Measurements from ENCODE around the gene MRE11.

The MRE11 gene

DNA sequence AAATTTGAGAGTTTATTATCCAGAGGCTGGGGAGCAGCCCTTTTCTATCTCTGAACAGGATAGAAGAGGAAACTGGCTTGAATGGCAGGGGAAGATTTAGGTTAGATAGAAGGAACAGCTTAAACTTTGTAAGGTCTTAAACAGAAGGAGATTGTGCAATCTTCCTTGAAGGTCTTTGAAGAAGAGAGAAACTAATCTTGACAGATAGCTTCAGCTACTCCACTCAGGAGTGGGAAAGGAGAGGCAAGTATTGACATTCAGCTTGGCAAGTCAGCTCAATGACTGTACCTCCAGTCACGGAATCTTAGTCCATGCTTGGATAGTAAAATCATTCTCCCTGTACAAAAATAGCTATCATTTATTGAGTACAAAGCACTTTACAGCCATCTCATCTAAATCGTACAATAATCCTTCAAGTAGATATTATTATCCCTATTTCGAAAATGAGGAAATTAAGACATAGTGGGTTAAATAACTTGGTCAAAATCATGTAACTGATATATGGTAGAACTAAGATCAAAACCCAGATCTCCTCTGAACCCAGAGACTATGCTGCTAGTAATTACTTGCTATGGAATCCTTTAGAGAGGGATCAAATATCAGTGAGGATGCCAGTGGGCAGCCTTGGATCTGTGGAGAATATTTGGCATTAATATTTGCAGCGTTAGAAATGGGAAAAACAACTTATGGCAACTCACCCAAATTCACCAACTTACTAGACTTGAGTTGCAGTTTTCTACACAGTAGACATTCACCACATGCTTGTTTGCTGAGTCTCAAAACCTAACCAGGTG is 33.2 kb upstream of the MRE11 start:
- no peak for TF ChIP-seq SIN3A (IDR thresholded peaks at IDR 0.05; ENCODE audit: borderline replicate concordance, insufficient read depth, low read length)
- TF ChIP-seq POLR2AphosphoS5 (IDR thresholded peaks at IDR 0.05; ENCODE audit: low read depth, low read length), result no peak
- no peak for TF ChIP-seq TAF1 (IDR thresholded peaks at IDR 0.05; ENCODE audit: borderline replicate concordance, insufficient read depth, low read length)
- TF ChIP-seq FOXP2 (optimal IDR thresholded peaks at IDR 0.05; ENCODE audit: borderline replicate concordance, extremely low read depth, extremely low read length, insufficient read depth), result no peak
- TF ChIP-seq, protein P1, sequence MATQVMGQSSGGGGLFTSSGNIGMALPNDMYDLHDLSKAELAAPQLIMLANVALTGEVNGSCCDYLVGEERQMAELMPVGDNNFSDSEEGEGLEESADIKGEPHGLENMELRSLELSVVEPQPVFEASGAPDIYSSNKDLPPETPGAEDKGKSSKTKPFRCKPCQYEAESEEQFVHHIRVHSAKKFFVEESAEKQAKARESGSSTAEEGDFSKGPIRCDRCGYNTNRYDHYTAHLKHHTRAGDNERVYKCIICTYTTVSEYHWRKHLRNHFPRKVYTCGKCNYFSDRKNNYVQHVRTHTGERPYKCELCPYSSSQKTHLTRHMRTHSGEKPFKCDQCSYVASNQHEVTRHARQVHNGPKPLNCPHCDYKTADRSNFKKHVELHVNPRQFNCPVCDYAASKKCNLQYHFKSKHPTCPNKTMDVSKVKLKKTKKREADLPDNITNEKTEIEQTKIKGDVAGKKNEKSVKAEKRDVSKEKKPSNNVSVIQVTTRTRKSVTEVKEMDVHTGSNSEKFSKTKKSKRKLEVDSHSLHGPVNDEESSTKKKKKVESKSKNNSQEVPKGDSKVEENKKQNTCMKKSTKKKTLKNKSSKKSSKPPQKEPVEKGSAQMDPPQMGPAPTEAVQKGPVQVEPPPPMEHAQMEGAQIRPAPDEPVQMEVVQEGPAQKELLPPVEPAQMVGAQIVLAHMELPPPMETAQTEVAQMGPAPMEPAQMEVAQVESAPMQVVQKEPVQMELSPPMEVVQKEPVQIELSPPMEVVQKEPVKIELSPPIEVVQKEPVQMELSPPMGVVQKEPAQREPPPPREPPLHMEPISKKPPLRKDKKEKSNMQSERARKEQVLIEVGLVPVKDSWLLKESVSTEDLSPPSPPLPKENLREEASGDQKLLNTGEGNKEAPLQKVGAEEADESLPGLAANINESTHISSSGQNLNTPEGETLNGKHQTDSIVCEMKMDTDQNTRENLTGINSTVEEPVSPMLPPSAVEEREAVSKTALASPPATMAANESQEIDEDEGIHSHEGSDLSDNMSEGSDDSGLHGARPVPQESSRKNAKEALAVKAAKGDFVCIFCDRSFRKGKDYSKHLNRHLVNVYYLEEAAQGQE (IDR thresholded peaks at IDR 0.05; ENCODE audit: insufficient read depth in 1 of 2, low read depth in 2 of 2, low read length in 2 of 2), result no peak

DNA sequence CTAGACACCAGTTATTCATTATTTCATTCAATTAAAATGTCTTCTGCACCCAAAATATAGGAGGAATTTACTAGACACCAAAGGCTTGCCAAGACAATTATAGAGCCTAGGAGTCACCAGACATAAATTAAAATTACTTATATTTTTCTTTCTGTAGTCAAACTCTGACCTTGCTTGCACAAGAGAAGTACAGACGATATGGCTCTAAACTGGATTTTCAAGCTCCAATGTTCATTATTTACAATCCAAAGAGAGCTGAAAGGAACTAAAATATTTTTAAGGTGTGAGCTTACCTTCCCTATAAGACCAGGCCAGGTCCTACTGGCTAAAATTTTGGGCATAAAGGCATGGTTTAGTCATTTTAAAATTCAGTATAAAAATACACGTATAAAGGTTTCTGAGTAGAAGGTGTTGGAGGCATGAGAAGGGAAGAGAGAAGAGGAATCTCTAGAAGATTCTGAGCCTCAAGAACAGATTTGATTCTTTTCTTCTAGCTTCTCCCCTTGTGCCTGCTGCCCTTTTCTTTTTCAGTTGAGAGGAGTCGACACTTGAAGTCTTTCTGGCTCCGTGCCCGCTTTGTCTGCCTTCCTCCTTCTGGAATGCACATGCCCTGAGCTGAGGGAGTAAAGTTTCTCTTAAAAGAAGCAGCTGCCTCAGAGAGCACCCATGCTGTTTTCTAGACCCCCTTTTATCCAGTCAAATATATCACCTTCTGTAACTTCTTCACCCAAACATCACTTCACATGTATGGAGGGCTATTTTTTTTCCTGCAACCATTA is 32.1 kb upstream of the MRE11 start:
- TF ChIP-seq SIN3A (IDR thresholded peaks at IDR 0.05; ENCODE audit: borderline replicate concordance, insufficient read depth, low read length), result no peak

- TF ChIP-seq POLR2AphosphoS5 (IDR thresholded peaks at IDR 0.05; ENCODE audit: low read depth, low read length) (no peak), SIN3A (IDR thresholded peaks at IDR 0.05; ENCODE audit: borderline replicate concordance, insufficient read depth, low read length) (no peak), FOXP2 (optimal IDR thresholded peaks at IDR 0.05; ENCODE audit: borderline replicate concordance, extremely low read depth, extremely low read length, insufficient read depth) (no peak), TAF1 (IDR thresholded peaks at IDR 0.05; ENCODE audit: borderline replicate concordance, insufficient read depth, low read length) (no peak)
- TF ChIP-seq, protein P1 (IDR thresholded peaks at IDR 0.05; ENCODE audit: insufficient read depth in 1 of 2, low read depth in 2 of 2, low read length in 2 of 2), result no peak
Measured at GRCh38 chr11:94524341-94524740, 30.7 kb upstream of the MRE11 start.

GRCh38 chr11:94521684-94522083 is 28.0 kb upstream of the MRE11 start:
- TF ChIP-seq, protein P1 (IDR thresholded peaks at IDR 0.05; ENCODE audit: insufficient read depth in 1 of 2, low read depth in 2 of 2, low read length in 2 of 2), result no peak
- TF ChIP-seq FOXP2 (optimal IDR thresholded peaks at IDR 0.05; ENCODE audit: borderline replicate concordance, extremely low read depth, extremely low read length, insufficient read depth) (no peak), TAF1 (IDR thresholded peaks at IDR 0.05; ENCODE audit: borderline replicate concordance, insufficient read depth, low read length) (no peak), SIN3A (IDR thresholded peaks at IDR 0.05; ENCODE audit: borderline replicate concordance, insufficient read depth, low read length) (no peak), POLR2AphosphoS5 (IDR thresholded peaks at IDR 0.05; ENCODE audit: low read depth, low read length) (no peak)

- no peak for TF ChIP-seq SIN3A (IDR thresholded peaks at IDR 0.05; ENCODE audit: borderline replicate concordance, insufficient read depth, low read length)
- TF ChIP-seq FOXP2 (optimal IDR thresholded peaks at IDR 0.05; ENCODE audit: borderline replicate concordance, extremely low read depth, extremely low read length, insufficient read depth), result no peak
- TF ChIP-seq POLR2AphosphoS5 (IDR thresholded peaks at IDR 0.05; ENCODE audit: low read depth, low read length), result no peak
- TF ChIP-seq TAF1 (IDR thresholded peaks at IDR 0.05; ENCODE audit: borderline replicate concordance, insufficient read depth, low read length), result no peak
- TF ChIP-seq, protein P1 (IDR thresholded peaks at IDR 0.05; ENCODE audit: insufficient read depth in 1 of 2, low read depth in 2 of 2, low read length in 2 of 2), result no peak
Measured at GRCh38 chr11:94519478-94520084, 25.9 kb upstream of the MRE11 start.

All from PFSK-1 (cell line).